HEK293 (cell line): ENCODE measurements around the gene GAS7.
"Not testable (repeated sequence)": the region's sequence is repeated elsewhere in the genome, so short reads cannot be mapped to it uniquely, and the experiment has no call there.

ENCODE experiments used
- CTCF ChIA-PET: fragments of 350-600 bp; formaldehyde crosslinking; extraction: SDS; loops from one replicate; lab custom pipeline; 2021; ENCODE audit warnings: antibody characterized with exemption; lab: Yijun Ruan, JAX
- POLR2A ChIA-PET: fragments of 300-600 bp; formaldehyde crosslinking; extraction: SDS; loops from one replicate; lab custom pipeline; 2020; ENCODE audit warnings: antibody characterized with exemption, inconsistent platforms; lab: Yijun Ruan, JAX
- H3K27ac ChIP-seq: fragments of 200-500 bp; sonication (Bioruptor generic); 2 replicates; pipeline ENCODE4 v1.5.1; 2014; ENCODE audit warnings: low read depth, low read length, control low read depth, inconsistent platforms; ENCODE audit errors: extremely low read depth
- H3K36me3 ChIP-seq, 2 experiments: fragments of 200-500 bp in 1 of 2; sonication (Bioruptor generic) in 1 of 2; 1 replicate in 1 of 2; 2 replicates in 1 of 2; pipeline ENCODE4 v1.5.1; 2014 to 2017; ENCODE audit warnings: inconsistent platforms in 2 of 2, low read length in 2 of 2; ENCODE audit not compliant: control insufficient read depth in 2 of 2, insufficient read depth in 1 of 2
- H3K4me1 ChIP-seq: fragments of 200-500 bp; sonication (Bioruptor generic); 2 replicates; pipeline ENCODE4 v1.5.1; 2014; ENCODE audit warnings: mild to moderate bottlenecking, low read length, inconsistent platforms; ENCODE audit not compliant: control insufficient read depth, insufficient read depth
- H3K4me3 ChIP-seq: 2 replicates; pipeline ENCODE4 v1.5.1; 2011; ENCODE audit warnings: low read depth, mild to moderate bottlenecking, control low read depth, low read length, moderate library complexity
- H3K9me3 ChIP-seq: fragments of 200-500 bp; sonication (Bioruptor generic); 2 replicates; pipeline ENCODE4 v1.5.1; 2014; ENCODE audit warnings: low read depth, low read length, inconsistent platforms; ENCODE audit not compliant: control insufficient read depth, insufficient read depth
- GLI2 ChIP-seq: fragments of 450-650 bp; formaldehyde crosslinking; IDR thresholded peaks from 2 replicates; pipeline ENCODE4; 2017; ENCODE audit warnings: missing biosample characterization, missing genetic modification characterization, low read depth, borderline replicate concordance
- GLIS1 ChIP-seq: fragments of 450-650 bp; formaldehyde crosslinking; IDR thresholded peaks from 2 replicates; pipeline ENCODE4 v1.5.1; 2016; ENCODE audit warnings: missing biosample characterization, missing genetic modification characterization
- REST ChIP-seq: fragments of 450-650 bp; formaldehyde crosslinking; IDR thresholded peaks from 2 replicates; pipeline ENCODE4 v1.5.1; 2016; ENCODE audit warnings: missing biosample characterization, missing genetic modification characterization
- WT1 ChIP-seq: fragments of 450-650 bp; formaldehyde crosslinking; IDR thresholded peaks from 2 replicates; pipeline ENCODE4 v1.5.1; 2016; ENCODE audit warnings: missing biosample characterization, missing genetic modification characterization
- ZBTB44 ChIP-seq: fragments of 450-650 bp; IDR thresholded peaks from 2 replicates; pipeline ENCODE4 v1.5.1; 2018; ENCODE audit warnings: missing biosample characterization, mild to moderate bottlenecking, missing genetic modification characterization
- ZBTB7A ChIP-seq: fragments of 450-650 bp; formaldehyde crosslinking; IDR thresholded peaks from 2 replicates; pipeline ENCODE4 v1.5.1; 2016; ENCODE audit warnings: low read depth, missing biosample characterization, missing genetic modification characterization
- ZIC2 ChIP-seq: fragments of 450-650 bp; formaldehyde crosslinking; IDR thresholded peaks from 2 replicates; pipeline ENCODE4 v1.5.1; 2016; ENCODE audit warnings: missing biosample characterization, missing genetic modification characterization
- ZNF121 ChIP-seq: fragments of 450-650 bp; formaldehyde crosslinking; IDR thresholded peaks from 2 replicates; pipeline ENCODE4 v1.5.1; 2016; ENCODE audit warnings: missing biosample characterization, missing genetic modification characterization
- ZNF202 ChIP-seq: fragments of 450-650 bp; formaldehyde crosslinking; IDR thresholded peaks from 2 replicates; pipeline ENCODE4 v1.5.1; 2016; ENCODE audit warnings: missing biosample characterization, missing genetic modification characterization, borderline replicate concordance
- ZNF341 ChIP-seq: fragments of 450-650 bp; formaldehyde crosslinking; IDR thresholded peaks from 2 replicates; pipeline ENCODE4; 2016; ENCODE audit warnings: low read depth, missing biosample characterization, missing genetic modification characterization
- ZNF394 ChIP-seq: fragments of 450-650 bp; formaldehyde crosslinking; IDR thresholded peaks from 2 replicates; pipeline ENCODE4 v1.5.1; 2016; ENCODE audit warnings: missing biosample characterization, missing genetic modification characterization, mild to moderate bottlenecking, moderate library complexity, borderline replicate concordance
- ZNF433 ChIP-seq: fragments of 450-650 bp; formaldehyde crosslinking; IDR thresholded peaks from 2 replicates; pipeline ENCODE4 v1.5.1; 2016; ENCODE audit warnings: missing biosample characterization, missing genetic modification characterization, low read depth
- ZNF529 ChIP-seq: fragments of 450-650 bp; formaldehyde crosslinking; IDR thresholded peaks from 2 replicates; pipeline ENCODE4 v1.5.1; 2017; ENCODE audit warnings: missing genetic modification characterization, missing biosample characterization; ENCODE audit not compliant: insufficient replicate concordance
- ZNF555 ChIP-seq: fragments of 450-650 bp; formaldehyde crosslinking; conservative IDR thresholded peaks from 2 replicates; pipeline ENCODE4 v1.5.1; 2017; ENCODE audit warnings: missing biosample characterization, mild to moderate bottlenecking, missing genetic modification characterization, inconsistent platforms
- ZNF623 ChIP-seq: fragments of 450-650 bp; formaldehyde crosslinking; IDR thresholded peaks from 2 replicates; pipeline ENCODE4 v1.5.1; 2016; ENCODE audit warnings: missing biosample characterization, missing genetic modification characterization
- ZNF629 ChIP-seq: fragments of 450-650 bp; formaldehyde crosslinking; IDR thresholded peaks from 2 replicates; pipeline ENCODE4 v1.5.1; 2017; ENCODE audit warnings: missing biosample characterization, missing genetic modification characterization
- ZNF654 ChIP-seq: fragments of 450-650 bp; formaldehyde crosslinking; IDR thresholded peaks from 2 replicates; pipeline ENCODE4 v1.5.1; 2016; ENCODE audit warnings: low read depth, missing biosample characterization, missing genetic modification characterization
- TF ChIP-seq, protein P1 (sequence below): fragments of 450-650 bp; formaldehyde crosslinking; IDR thresholded peaks from 2 replicates; pipeline ENCODE4 v1.5.1; 2016; ENCODE audit warnings: missing biosample characterization, missing genetic modification characterization

GAS7 gene

GRCh38 chr17:10021272-10021984 lies 177.0 kb downstream of the GAS7 start (continued):
- TF ChIP-seq ZBTB44 (tag by site-specific recombination) = peak; percentile 52; the same call in 1 of the 2 replicates
- peak; percentile 99 for TF ChIP-seq WT1 (tag by site-specific recombination)
- TF ChIP-seq, protein P1, sequence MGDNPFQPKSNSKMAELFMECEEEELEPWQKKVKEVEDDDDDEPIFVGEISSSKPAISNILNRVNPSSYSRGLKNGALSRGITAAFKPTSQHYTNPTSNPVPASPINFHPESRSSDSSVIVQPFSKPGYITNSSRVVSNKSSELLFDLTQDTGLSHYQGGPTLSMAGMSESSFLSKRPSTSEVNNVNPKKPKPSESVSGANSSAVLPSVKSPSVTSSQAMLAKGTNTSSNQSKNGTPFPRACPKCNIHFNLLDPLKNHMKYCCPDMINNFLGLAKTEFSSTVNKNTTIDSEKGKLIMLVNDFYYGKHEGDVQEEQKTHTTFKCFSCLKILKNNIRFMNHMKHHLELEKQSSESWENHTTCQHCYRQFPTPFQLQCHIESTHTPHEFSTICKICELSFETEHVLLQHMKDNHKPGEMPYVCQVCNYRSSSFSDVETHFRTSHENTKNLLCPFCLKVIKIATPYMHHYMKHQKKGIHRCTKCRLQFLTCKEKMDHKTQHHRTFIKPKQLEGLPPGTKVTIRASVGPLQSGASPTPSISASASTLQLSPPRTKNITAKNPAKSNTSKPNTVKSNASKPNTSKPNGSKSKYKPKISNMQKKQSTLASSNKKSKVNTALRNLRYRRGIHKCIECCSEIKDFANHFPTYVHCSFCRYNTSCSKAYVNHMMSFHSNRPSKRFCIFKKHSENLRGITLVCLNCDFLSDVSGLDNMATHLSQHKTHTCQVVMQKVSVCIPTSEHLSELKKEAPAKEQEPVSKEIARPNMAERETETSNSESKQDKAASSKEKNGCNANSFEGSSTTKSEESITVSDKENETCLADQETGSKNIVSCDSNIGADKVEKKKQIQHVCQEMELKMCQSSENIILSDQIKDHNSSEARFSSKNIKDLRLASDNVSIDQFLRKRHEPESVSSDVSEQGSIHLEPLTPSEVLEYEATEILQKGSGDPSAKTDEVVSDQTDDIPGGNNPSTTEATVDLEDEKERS = no peak

- POLR2A ChIA-PET = no interaction called here
- Histone ChIP-seq H3K36me3 (no peaks in the 10 kb centered on the region), H3K27ac (no peak overlapping the region), H3K4me3 (no peak overlapping the region), H3K9me3 (no peaks in the 10 kb centered on the region), H3K4me1 (peaks cover 9% of the 10 kb centered on the region)
- peak; percentile 45 for TF ChIP-seq GLIS1 (tag by site-specific recombination)
- TF ChIP-seq ZIC2 (tag by site-specific recombination) = peak; percentile 91
- TF ChIP-seq ZNF654 (tag by site-specific recombination) = no peak
- CTCF ChIA-PET = interaction anchor here (0.6 to 1.1 kb wide), 3 partner anchors 49 to 276 kb away, joined by 3 to 5 read pairs (median 4); no protein-coding TSS in a partner anchor
Observed at GRCh38 chr17:10019941-10020451, 178.4 kb downstream of the GAS7 start.

- H3K36me3 ChIP-seq = no peaks in the 10 kb centered on the region
- ChIA-PET POLR2A (no interaction called here), CTCF (no interaction called here)
- no peak overlapping the region for H3K4me3 ChIP-seq
- TF ChIP-seq ZIC2 (tag by site-specific recombination) (peak; percentile 94), GLIS1 (tag by site-specific recombination) (peak; percentile 41; the same call in 1 of the 2 replicates), ZBTB7A (tag by site-specific recombination) (no peak)
- peaks cover 9% of the 10 kb centered on the region for H3K4me1 ChIP-seq
- no peaks in the 10 kb centered on the region for H3K9me3 ChIP-seq
- no peak overlapping the region for H3K27ac ChIP-seq
Observed at GRCh38 chr17:10018461-10018891, 179.9 kb downstream of the GAS7 start.

DNA sequence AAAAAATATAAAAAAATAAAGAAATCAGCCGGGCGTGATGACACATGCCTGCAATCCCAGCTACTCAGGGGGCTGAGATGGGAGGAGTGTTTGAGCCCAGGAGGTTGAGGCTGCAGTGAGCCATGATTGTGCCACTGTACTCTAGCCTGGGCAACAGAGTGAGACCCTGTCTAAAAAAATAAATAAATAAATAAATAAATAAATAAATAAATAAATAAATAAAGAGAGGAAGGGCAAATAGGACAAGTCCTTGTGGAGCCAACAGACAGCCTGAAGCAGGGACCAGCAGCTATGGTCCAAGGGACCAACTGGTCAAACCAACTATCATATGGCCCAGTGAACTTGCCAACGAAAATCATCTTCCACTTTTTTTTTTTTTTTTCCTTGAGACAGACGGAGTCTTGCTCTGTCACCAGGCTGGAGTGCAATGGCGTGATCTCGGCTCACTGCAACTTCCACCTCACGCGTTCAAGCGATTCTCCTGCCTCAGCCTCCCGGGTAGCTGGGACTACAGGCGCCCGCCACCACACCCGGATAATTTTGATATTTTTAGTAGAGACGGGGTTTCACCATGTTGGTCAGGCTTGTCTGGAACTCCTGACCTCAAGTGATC lies 181.3 kb downstream of the GAS7 start:
- POLR2A ChIA-PET, H3K27ac ChIP-seq, H3K4me1 ChIP-seq, H3K4me3 ChIP-seq, H3K36me3 ChIP-seq, H3K9me3 ChIP-seq: not testable (repeated sequence)
- CTCF ChIA-PET = interaction anchor here (0.7 kb wide), 1 partner anchor 29 kb away, joined by 3 read pairs; no protein-coding TSS in a partner anchor
- TF ChIP-seq ZNF341 (tag by site-specific recombination) (peak; percentile 34; the same call in 1 of the 2 replicates), ZNF623 (peak; percentile 64), ZNF394 (tag by site-specific recombination) (peak; percentile 90), ZNF121 (peak; percentile 66), ZNF629 (tag by site-specific recombination) (0 out of 2 replicates have a peak, but pooled peaks have one; percentile 17), REST (tag by site-specific recombination) (peak; percentile 54; the same call in 1 of the 2 replicates), GLI2 (peak; percentile 11; the same call in 1 of the 2 replicates), ZNF555 (tag by site-specific recombination) (peak; percentile 80), ZNF529 (tag by site-specific recombination) (peak; percentile 45), ZNF202 (peak; percentile 41; the same call in 1 of the 2 replicates), ZNF433 (tag by site-specific recombination) (peak; percentile 85)
